Stimulated activated CD4-positive, alpha-beta T cell treated with anti-CD3 and anti-CD28 coated beads, Interleukin-12 subunit alpha, Interleukin-12 subunit beta, amount 100 ng/mL, for 48 hours (primary cell): ENCODE data around the gene SUPT4H1.

ENCODE experiments used
- DNase-seq, 3 donors: peaks; one replicate each; pipeline ENCODE4 v3.0.0-alpha.2; 2020; ENCODE audit warnings: low read depth in 2 of 3, low spot score in 1 of 3

The SUPT4H1 gene

DNA sequence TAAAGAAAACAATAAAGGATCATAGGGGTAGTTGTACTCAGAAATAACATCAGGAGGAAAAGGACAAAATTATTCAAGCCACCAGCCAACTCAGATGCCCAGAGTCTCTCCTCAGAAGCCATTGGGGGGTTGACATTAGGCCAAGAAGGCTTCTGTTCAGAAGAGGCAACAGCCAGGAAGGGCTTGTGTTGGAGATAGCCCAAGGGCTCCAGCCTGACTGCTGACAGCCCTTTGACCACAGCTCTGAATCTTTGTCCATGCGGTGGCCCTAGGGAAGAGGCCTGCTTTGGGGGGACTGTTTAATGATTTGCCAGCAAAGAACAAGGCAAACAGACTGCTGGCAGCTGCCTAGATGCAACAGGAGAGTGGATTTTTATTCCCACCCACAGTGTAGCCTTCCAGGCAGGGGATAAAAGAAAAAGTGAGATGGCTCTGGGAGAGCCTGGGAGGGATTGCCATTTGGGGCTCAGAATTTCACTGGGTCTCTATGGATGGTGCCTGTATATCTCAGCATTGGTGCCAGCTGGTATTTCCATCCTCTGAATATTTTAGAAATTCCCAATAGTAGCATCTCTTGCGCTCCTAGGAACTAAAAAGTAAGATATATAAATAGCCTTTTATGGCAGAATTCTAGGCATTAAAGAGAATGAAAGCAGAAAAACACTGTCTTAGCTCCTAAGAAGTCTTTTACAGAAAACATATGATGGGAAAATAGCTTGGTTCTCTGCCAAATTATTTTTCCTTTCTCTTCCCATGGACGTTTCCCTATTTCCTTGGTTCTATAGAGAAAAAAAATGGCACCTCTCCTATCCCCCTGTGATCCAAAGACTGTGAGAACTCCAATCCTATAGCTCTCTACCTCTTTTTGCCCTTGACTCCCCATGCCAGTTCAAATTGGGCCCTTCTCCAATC is 29.4 kb upstream of the SUPT4H1 start:
- no peak for DNase-seq

DNA sequence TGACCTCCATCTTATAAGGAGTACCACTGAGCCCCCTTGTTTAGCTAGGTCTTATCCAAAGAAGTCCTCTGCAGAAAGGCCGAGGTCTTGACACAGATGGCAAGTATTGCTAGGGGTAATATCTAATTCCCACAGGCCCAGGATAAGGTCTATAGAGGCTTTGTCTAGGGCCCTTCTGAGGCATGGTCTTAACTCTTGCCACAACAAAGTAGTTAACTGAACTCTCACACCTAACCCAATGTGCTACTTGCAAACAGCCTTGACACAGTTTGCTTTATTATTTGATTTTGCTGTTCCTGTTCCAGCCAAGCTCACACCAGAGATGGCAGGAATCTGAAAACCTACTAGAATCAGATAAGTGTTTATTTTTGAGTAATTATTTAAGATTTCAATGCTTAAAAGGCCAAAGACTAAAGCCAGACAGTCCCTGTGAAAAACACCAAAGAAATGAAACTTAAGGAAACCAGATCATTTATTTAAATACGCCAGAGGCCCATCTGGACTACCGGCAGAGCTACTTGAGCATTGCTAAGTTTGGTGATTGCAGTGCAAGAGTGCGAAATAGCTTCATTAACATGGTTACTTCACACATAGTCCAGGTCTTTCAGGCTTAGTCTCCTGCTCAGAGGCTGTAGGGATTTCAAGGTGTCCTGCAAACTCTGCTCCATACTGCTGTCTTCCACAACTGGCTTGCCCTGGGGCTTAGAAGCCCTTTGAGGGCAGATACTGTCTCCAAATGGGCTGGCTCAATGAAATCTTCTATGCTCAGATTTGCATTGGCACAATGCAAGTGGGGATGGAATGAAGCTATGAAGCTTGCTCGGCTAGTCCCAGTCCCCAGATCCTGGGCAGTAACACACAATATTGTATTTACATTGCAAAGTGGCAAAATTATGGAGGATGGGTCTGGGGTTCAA is 28.5 kb upstream of the SUPT4H1 start:
- no peak for DNase-seq

DNA sequence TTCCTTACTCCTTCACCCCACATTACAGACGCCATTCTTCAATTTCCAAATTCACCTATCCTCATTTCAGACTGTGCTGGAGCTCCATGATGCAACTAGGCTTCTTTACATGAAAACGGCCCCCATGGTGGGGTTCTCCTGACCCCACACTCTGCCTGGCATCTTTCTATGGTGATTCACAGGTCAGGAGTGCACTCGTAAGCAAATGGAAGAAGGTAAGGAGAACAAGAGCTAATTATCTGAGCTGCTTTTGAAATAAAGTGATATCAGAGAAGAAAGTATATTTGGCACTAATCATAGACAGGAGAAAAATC is 27.5 kb upstream of the SUPT4H1 start:
- no peak for DNase-seq

DNA sequence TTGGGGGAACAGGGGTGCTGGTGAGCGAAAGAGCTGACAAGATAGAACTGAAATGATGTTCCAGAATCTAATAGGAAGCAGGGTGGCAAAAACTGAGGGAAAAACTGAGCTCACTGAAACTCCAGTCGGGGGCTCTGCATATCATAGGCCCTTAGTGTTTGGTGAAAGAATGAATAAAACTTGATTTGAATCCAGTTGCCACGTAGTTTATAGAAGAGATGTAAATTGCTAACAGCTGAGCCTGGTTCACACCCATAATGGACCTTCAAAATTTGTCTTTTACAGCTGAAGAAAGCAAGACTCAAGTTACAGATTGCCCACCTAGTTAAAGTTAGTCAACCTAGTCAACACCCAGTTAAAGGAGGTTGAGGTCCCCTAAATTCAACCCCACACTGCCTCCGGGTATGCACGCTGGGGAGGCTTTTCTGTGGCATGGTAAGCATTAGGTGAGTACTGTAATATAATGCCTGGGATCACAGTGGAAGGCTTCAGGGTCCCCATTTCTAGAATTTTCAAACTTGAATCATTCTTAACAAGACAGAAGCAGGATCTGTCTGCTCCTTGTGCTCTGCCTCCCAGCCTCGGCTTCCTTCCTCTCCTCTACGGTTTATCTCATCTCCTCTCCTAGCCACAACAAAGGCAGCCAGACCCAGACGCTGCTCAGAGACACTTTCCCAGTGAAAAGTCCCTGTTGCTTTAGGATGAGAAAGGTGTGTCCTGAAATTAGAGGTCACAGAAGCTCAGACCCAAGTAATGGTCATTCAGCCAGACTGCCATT is 26.9 kb upstream of the SUPT4H1 start:
- DNase-seq: no peak

DNA sequence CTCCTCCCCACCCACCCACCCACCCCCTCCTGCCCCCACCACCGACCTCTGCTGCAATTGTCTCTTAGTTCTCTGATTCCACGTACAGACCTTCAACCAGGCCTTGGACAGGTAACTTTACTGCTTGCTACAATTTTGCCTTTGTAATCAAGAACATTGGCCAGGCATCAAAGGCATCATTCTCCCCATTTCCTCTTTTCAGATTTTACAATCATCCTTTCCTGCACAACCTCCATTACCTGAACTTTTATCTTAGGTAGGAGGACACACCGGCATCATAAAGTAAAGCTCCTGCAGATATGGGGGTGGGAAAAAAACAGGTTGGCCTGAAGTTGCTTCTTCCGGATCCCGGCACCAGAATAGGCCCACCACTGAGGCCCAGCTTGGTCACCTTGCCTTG is 25.7 kb upstream of the SUPT4H1 start:
- no peak for DNase-seq

DNA sequence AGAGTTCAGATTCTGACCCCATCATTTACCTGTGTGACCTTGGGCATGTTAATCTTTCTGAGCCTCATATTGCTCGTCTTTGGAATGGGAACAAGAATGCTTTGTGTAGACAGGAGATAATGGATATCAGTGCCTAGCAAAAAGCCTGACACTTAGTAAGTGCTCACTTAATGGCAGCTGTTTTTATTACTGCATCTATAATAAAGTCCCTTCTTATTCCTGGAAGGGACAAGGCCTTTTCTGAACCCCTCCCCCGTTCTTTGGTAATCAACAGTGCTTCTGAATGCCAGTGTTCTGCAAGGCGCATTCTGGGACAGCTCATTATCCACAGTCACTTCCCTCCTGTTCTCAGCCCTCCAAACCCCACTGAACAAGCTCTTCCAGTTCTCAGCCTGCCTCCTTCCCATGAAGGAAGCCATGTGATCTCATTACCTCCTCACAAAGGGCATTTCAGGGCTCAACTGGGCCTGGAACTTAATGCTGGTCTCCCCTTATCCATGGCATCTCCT is 25.1 kb upstream of the SUPT4H1 start:
- DNase-seq: no peak

DNA sequence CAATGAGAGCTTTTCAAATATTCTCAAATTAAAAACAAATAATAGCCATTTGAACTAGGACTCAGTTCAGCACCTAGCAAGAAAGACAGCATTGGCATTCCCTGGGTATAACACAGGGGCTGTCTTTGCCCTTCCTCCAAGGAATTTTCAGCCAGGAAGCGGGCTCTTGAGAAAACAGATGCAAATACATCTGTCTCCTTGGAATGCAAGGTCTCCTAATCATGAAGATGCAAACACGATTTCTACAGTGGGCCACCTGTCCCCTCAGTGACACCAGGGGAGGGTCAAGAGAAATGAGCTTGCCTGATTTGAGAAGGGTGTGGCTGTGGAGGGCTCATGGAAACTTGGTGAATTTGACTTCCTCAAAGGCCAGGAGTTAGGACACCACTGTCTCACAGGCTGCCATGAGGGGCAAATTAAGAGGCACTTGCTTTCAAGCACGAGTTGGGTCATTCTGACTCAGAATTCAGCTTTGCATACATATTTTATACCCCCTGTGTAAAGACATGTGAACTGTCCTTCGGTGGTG is 24.5 kb upstream of the SUPT4H1 start:
- DNase-seq: no peak

DNA sequence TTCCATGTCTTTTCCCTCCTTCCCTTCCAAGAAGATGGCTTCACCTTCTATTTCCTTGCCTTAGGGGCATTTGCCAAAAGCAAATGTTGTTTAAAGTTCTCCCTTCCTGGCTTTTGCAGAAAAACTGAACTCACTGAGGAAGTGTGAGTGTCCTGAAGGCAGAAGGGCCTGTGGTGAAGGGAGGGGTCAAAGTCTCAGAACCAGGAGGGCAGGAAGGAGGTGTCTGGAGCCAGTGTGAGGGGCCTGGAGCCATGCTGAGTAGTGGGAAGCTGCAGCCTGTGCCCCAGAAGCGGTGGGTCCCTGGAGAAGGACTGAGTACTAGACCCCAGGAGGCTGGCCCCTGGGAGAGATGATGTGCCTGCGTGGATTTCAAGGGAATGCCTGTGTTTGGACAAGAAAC is 23.8 kb upstream of the SUPT4H1 start:
- DNase-seq: no peak

DNA sequence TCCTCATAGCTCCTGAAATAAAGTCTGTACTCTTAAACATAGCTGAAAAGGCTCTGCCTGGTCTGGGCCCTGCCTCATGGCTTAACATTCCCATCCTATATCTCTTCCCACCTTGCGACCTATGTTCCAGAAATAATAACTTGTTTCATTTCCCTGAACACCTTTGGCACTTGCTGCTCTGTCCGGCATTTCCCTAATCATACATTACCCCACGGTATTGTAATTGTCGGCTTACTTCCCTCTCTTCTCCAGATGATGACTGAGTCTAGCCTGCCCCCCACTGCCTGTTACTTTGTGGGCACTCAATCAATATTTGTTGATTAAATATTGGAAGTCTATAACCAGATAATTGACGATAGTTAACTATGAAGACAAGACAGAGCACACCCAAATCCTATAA is 23.3 kb upstream of the SUPT4H1 start:
- no peak for DNase-seq

DNA sequence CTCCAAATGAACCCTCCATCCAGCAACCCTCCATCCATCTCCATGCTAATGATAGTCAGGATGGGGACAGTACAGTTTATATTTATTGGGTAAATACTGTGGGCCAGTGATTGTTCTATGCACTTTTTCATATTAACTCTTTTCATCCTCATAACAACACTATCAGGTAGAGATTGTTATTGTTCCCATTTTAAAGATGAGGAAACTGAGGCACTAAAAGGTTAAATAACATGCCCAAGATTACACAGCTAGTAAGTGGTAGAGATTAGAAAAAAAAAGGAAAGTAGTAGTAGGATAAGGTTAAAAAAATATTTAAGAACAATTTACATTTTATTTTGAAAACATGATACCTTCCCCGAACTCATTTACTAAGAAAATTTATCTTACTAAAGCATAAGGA is 21.9 kb upstream of the SUPT4H1 start:
- DNase-seq: no peak

DNA sequence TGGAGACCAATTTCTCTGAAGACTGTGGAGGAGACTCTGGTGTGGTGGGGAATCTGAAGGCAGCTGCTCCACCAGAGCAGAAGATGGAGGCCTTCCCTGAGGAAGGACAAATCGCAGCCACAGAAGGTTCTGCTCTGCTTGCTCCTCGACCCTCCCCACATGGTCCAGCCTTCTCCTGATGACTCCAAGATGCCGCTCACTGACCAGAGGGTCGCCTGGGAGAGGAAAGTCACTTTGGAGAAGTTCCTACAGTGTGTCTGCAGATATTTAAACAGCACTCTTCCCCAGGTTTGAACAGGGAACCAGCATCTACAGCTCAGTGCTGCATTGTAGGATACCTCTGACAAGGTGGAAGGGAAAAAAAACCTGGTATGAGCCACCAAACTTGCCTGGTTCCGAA is 21.0 kb upstream of the SUPT4H1 start:
- DNase-seq: no peak

DNA sequence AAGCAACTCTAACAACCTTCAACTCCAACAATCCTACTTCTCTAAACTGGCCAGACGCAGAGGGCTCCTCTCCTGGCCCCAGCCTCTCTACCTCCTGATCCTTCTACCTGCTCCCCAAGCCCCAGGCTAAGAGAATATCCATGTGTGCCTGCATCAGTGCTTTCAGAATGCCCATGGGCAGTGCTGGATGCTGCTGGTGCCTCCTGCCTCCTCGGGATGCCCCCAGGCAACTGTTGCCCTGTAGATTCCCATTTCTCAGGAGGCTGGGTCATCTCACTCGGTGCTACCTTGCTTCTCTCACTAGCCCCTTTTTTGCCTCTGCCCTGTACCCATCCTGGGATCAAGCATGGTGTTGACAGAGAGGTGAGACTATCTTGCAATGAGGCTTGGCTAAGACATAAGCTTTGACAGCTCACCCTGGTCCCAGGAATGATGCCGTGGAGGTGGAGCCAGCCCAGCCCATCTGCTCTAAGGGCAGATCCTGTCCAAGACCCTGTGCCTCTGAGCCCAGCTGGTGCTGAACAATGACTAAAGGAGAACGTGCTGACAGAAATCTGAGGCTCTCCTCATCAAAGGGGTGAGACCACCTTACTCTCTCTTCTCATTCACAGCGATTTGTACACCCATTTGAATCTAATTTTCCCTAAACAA is 19.4 kb upstream of the SUPT4H1 start:
- no peak for DNase-seq

DNA sequence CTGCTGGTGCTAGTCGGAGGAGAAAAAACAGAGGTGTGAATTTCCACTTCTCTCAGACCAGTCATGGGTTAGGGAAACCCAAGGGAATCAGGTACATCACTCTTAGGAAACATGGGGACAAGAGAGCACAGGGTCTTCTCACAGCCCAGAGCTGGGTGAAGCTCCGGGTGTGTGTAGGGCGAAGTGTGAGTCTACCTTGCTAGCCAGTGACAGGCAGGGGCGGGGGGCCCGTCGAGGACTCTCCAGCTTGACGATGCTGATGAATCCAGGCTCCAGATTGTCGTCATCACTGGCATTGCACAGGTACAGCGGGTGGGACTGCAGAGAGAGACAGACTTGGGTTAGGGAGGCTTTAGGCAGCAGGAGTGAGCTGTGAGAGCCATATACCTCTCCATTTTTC is 18.7 kb upstream of the SUPT4H1 start:
- no peak for DNase-seq

DNA sequence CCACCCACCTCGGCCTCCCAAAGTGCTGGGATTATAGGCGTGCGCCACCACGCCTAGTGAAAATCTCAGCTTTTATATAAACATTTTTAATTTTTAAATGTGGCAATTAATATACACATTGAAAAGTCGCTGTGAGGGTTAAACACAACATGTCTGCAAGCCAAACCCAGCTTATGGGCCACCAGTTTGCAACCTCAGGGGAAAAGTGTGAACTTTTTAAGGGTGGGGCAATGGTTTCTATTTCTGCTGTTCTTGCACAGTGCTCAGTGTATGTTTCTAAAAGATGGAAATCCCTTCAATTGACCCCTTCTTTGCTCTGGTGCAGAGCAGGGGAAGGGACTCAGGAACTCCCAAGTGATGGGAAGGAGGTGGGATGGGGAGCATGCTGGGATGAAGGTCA is 18.3 kb upstream of the SUPT4H1 start:
- no peak for DNase-seq

DNA sequence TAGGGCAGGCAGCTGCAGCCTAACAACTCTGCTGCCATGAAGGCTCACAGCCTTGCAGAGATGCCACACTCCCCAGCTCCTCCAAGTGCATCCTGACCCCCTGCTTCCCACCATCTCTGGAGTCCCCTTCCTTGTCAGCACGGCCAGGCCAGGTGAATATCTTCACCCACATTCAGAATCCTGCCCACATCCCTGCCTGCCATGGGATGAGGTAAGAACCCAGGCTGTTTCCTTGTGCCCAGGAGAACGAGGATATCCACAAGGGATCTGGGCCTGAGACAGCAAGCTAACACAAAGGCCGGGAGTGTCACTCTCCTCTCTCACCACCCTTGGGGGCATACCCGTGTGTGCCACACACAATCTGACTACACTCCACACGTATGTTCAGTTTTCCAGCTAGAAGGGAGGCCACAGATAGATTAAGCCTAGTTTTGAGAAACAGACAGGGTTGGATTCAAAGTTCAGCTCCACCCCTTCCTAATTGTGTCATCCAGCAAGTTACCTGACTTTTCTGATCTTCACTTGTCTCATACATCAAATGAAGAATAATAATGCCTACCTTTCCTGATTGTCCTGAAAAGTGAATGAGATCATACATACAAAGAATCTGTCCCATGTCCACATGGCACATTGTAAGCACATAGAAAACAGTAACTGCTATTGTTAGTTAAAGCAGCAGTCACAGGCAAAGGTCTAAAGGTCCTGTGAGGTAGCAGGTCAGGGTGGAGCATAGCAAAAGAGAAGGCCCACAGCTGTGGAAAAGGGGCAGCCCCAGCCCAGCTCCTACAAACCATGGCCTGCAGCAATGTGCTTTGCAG is 17.4 kb upstream of the SUPT4H1 start:
- no peak for DNase-seq

DNA sequence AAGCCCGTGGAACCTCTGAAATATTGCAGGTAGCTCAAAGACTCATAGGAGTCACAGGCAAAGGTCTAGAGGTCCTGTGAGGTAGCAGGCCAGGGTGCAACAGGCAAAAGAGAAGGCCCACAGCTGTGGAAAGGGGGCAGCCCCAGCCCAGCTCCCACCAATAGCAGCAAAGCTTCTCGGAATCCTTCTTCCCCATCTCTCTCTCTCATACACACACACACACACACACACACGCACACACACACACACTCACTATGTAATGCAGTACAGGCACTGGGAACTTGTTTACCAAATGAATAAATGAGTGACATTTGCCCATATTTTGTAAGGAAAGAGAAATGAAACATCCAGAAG is 16.8 kb upstream of the SUPT4H1 start:
- DNase-seq: no peak

DNA sequence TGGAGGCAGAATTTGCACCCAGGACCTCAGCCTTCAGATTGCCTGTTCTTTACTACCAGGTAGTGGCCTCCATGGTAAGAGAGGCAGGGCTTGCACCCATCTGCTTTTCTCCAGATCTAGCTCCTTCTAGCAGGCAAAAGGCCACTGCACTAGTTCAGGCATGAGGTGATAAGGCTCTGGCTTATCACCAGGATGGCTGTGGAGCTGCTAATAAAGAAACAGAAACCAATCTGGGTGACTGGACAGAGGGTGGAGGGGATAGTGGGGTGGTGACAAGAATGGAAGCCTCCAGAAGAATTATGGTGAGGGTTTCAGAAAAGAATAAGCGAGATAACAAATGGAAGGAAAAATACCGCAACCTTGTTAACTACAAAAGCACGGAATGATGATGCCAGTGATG is 15.5 kb upstream of the SUPT4H1 start:
- no peak for DNase-seq

DNA sequence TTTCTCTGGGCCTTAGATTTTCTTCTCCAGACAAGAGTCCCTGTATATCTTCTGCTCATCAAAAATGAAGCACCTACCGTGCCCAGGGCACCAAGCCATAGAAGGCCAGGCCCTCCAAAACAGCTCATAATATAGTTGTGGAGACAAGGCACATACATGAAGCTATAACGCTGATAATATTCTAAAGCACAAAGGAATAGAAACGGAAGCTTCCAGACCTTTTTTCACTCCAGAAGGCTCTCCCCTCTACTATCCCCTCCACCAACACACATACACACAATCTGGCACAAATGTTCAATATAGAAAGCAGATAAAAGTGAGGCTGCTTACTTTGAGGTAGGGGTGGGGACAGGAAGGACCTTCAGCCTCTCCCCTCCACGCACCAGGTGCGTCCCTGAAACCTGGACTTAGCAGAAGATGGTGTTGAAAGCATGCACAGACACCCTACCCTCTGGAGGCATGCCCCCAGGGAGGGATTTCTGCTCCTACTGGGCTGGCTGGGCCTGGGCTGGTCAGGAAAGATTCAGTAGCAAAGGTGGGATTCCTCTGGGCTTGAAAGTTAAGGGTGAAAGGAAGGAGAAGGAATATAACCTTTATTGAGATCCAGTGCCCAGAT is 14.1 kb upstream of the SUPT4H1 start:
- no peak for DNase-seq

DNA sequence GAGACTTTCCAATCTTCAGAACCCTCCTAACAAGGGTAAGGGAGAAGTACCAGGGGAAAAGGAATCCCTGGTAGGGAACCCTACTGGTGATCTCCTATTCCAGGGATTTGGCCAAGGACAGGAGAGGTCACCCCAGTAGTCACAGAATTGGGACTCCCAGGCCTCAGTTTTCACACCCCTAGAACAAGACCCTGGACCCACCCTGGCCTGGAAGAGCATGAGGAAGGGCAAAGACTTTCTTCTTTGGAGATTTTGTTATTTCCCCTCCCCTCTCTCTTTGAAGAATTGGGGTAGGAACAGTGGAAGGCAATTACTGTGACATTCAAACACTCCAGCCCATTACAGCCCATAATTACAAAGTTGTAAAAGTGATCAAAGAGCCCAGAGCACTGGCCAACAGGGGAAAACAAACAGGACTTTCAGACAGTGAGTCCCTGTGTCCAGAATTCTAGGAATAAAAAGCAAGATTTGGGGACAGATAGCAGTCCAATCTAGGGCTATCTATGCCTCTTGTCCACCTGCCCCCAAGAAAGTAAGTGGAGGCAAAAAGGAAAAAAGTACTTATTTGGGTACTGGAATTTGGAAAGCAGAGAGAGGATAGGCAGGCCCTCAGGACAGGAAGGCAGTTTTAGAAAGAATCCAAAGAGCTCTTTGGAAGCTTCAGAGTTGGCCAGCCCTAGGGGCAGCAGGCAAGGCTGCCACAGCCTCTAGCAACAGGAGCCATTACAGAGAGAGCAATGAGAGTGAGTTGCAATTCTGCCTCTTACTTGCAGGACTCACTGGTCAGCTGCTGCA is 13.4 kb upstream of the SUPT4H1 start:
- no peak for DNase-seq
